GM12878 (cell line): ENCODE results near the gene AGBL1. TPM values are rescaled to one million over a fixed set of nuclear protein-coding genes. Genes with fewer than 3 reads are reported as not detected.

Experiments used
- ATAC-seq: fragments of 200-7000 bp; cut with Tn5 transposase; 3 replicates; pipeline ENCODE4 v1.9.1; 2020; ENCODE audit warnings: mild to moderate bottlenecking, moderate library complexity
- BruUV-seq: library from RNA; stranded (reverse); fragments of 400-500 nt; replicated peaks from 2 replicates; lab custom pipeline; 2021; lab: Mats Ljungman, UMichigan
- CTCF ChIA-PET: fragments of 300-600 bp; sonication (Branson Sonifier 250); formaldehyde crosslinking; extraction: SDS; loops from one replicate; lab custom pipeline; 2021; ENCODE audit warnings: inconsistent platforms; lab: Yijun Ruan, JAX
- POLR2A ChIA-PET: fragments of 350-600 bp; formaldehyde crosslinking; extraction: SDS; loops from one replicate; lab custom pipeline; 2021; ENCODE audit warnings: inconsistent platforms; lab: Charles Lee
- RAD21 ChIA-PET: fragments of 300-600 bp; sonication (Branson Sonifier 250); formaldehyde crosslinking; loops from one replicate; lab custom pipeline; 2023; ENCODE audit warnings: antibody characterized with exemption; ENCODE audit not compliant: unreplicated experiment; lab: Charles Lee
- SMC1A ChIA-PET: fragments of 300-600 bp; sonication (Branson Sonifier 250); formaldehyde crosslinking; loops from one replicate; lab custom pipeline; 2023; ENCODE audit not compliant: unreplicated experiment, uncharacterized antibody; lab: Charles Lee
- DNase-seq: peaks from one replicate; pipeline ENCODE4 v3.0.0-alpha.2; 2011; ENCODE audit warnings: low read depth, low spot score
- FAIRE-seq: peaks from 3 replicates; lab custom pipeline; 2011; peaks lifted over from hg19 to GRCh38; lab: Jason Lieb, UNC
- H2AFZ ChIP-seq: 2 replicates; pipeline ENCODE4 v1.6.0; 2011; ENCODE audit warnings: low read depth, low read length, control low read depth; ENCODE audit not compliant: control insufficient read depth
- H3K27ac ChIP-seq: 2 replicates; pipeline ENCODE4 v1.5.1; 2011; ENCODE audit warnings: control low read depth; ENCODE audit not compliant: control insufficient read depth, insufficient read depth
- H3K27me3 ChIP-seq, 2 experiments: replicated peaks in 1 of 2; 2 replicates each; pipeline versions ENCODE4 v1.6.0 to v1.6.1; 2011; ENCODE audit warnings: low read length in 1 of 2; ENCODE audit not compliant: control insufficient read depth in 2 of 2, insufficient read depth in 2 of 2
- H3K36me3 ChIP-seq, 2 experiments: 2 replicates each; pipeline ENCODE4 v1.5.1; 2011; ENCODE audit warnings: low read length in 1 of 2; ENCODE audit not compliant: control insufficient read depth in 2 of 2, insufficient read depth in 2 of 2
- H3K4me1 ChIP-seq: 2 replicates; pipeline ENCODE4 v1.6.1; 2011; ENCODE audit warnings: mild to moderate bottlenecking, low read length, moderate library complexity, mixed read lengths; ENCODE audit not compliant: control insufficient read depth, insufficient read depth
- H3K4me2 ChIP-seq: 2 replicates; pipeline ENCODE4 v1.6.0; 2011; ENCODE audit warnings: control low read depth; ENCODE audit not compliant: control insufficient read depth, insufficient read depth
- H3K4me3 ChIP-seq: fragments of 200-600 bp; sonication (generic); 2 replicates; pipeline ENCODE4 v1.5.1; 2016
- H3K79me2 ChIP-seq: 2 replicates; pipeline ENCODE4 v1.6.0; 2011; ENCODE audit warnings: low read length; ENCODE audit not compliant: control insufficient read depth, insufficient read depth
- H3K9ac ChIP-seq: 2 replicates; pipeline ENCODE4 v1.8.0; 2011; ENCODE audit warnings: low read length, control low read depth, mixed read lengths; ENCODE audit not compliant: control insufficient read depth, insufficient read depth
- H3K9me3 ChIP-seq: replicated peaks from 3 replicates; pipeline ENCODE4 v1.5.1; 2011; ENCODE audit warnings: mild to moderate bottlenecking, low read length; ENCODE audit not compliant: control insufficient read depth, insufficient read depth
- H4K20me1 ChIP-seq: 2 replicates; pipeline ENCODE4 v1.6.0; 2011; ENCODE audit not compliant: control insufficient read depth, insufficient read depth
- HDAC2 ChIP-seq: fragments of 200-600 bp; sonication (generic); IDR thresholded peaks from 2 replicates; pipeline ENCODE4 v1.6.1; 2017
- IRF4 ChIP-seq: IDR thresholded peaks from 2 replicates; pipeline ENCODE4 v1.6.1; 2011; ENCODE audit warnings: low read depth, low read length
- PAX8 ChIP-seq: fragments of 450-650 bp; IDR thresholded peaks from 2 replicates; pipeline ENCODE4 v1.6.1; 2017; ENCODE audit warnings: mild to moderate bottlenecking, moderate library complexity
- SMAD1 ChIP-seq: fragments of 450-650 bp; IDR thresholded peaks from 2 replicates; pipeline ENCODE4 v1.6.1; 2018; ENCODE audit warnings: mild to moderate bottlenecking, low read depth; ENCODE audit not compliant: partially characterized antibody
- SMAD5 ChIP-seq: IDR thresholded peaks from 2 replicates; pipeline ENCODE4 v1.6.1; 2016; ENCODE audit warnings: antibody characterized with exemption, low read depth
- SPI1 ChIP-seq: IDR thresholded peaks from 2 replicates; pipeline ENCODE4 v1.6.1; 2011; ENCODE audit warnings: low read depth, mild to moderate bottlenecking, low read length, moderate library complexity, borderline replicate concordance; ENCODE audit not compliant: insufficient read depth
- SUZ12 ChIP-seq: fragments of 200-600 bp; sonication (generic); IDR thresholded peaks from one replicate; pipeline ENCODE4 v1.6.1; 2018; ENCODE audit warnings: antibody characterized with exemption, mild to moderate bottlenecking; ENCODE audit not compliant: unreplicated experiment
- WGBS: methylation state at CpG from one replicate; pipeline ENCODE4 v1.1.6; 2016; ENCODE audit warnings: low lambda C conversion rate; ENCODE audit not compliant: insufficient replicate concordance, insufficient coverage; ENCODE audit errors: missing lambda C conversion rate; 5-methylcytosine and 5-hydroxymethylcytosine counted together
- in situ Hi-C: fragments of 300-500 bp; cut with MboI; formaldehyde crosslinking; loops from 9 replicates; pipeline ENCODE4 v1.14.3; 2018; ENCODE audit warnings: mixed read lengths
- intact Hi-C: fragments of 100-400 bp; cut with micrococcal nuclease; formaldehyde crosslinking; loops from one replicate; pipeline ENCODE4 v1.14.2; 2022; ENCODE audit not compliant: unreplicated experiment
- polyA plus RNA-seq, 11 experiments: library from polyadenylated mRNA; depleted of rRNA in 4 of 11; unstranded in 6 of 11; stranded (reverse) in 5 of 11; fragments of >200 nt; fragmentation: Nextera tagmentation in 4 of 11; fragmentation: Illumina TruSeq in 1 of 11; extraction: Ambion mirVana in 4 of 11; extraction: Trizol in 1 of 11; gene quantifications; 1 replicate in 1 of 11; 2 replicates in 10 of 11; pipeline versions ENCODE4 v1.2.1 to v1.2.3, GENCODE V29; 2011 to 2016; ENCODE audit warnings: inconsistent platforms in 2 of 11, missing spikeins in 2 of 11, low read depth in 1 of 11
- total RNA-seq, 4 experiments: library from RNA; depleted of rRNA in 3 of 4; stranded (reverse); fragments of >200 nt in 3 of 4; fragmentation: Illumina TruSeq in 1 of 4; extraction: Trizol in 1 of 4; gene quantifications; 2 replicates each; pipeline versions ENCODE4 v1.2.1 to v1.2.3, GENCODE V29; 2013 to 2021
- TF ChIP-seq, protein P1 (sequence below): IDR thresholded peaks from 2 replicates; pipeline ENCODE4 v1.6.1; 2011; ENCODE audit warnings: borderline replicate concordance, low read depth, mild to moderate bottlenecking, moderate library complexity, low read length; ENCODE audit not compliant: insufficient read depth, poor library complexity, severe bottlenecking
- TF ChIP-seq, protein P2 (sequence below): IDR thresholded peaks from 2 replicates; pipeline ENCODE4 v1.6.1; 2012; ENCODE audit warnings: low read depth, low read length, improper control_type of control experiment
- TF ChIP-seq, protein P3 (sequence below): IDR thresholded peaks from 2 replicates; pipeline ENCODE4 v1.6.1; 2012; ENCODE audit warnings: low read depth, low read length, improper control_type of control experiment
- TF ChIP-seq, protein P4 (sequence below): fragments of 450-650 bp; IDR thresholded peaks from 2 replicates; pipeline ENCODE4 v1.6.1; 2018; ENCODE audit warnings: borderline replicate concordance, mild to moderate bottlenecking; ENCODE audit not compliant: partially characterized antibody
- TF ChIP-seq, protein P5 (sequence below): fragments of 450-650 bp; IDR thresholded peaks from 2 replicates; pipeline ENCODE4 v1.6.1; 2017; ENCODE audit warnings: mild to moderate bottlenecking, low read depth, inconsistent platforms; ENCODE audit not compliant: poor library complexity, severe bottlenecking

Gene AGBL1
- total and polyA plus RNA-seq, 10 of the 15 experiments (the other 5 are each of a cell fraction or from before 2014, with no cell fraction given), result not detected

DNA sequence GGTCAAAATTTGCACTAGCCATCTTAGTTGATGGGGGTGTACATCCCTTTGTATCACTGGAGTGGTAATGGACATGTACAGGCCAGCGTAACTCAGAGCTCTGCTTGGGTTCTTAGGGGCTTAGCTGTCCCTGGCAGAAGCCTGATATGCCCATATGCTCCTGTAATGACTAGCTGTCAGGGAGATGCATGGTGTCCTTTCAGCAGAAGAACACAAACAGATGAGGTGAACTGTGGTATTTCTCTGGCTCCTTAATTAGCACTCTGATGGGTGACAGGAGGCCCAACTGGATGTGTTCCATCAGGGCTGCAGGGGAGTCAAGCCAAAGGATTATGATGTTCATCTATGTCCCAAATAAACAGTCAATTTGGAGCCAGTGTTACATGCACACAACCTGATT, 774.5 kb downstream of the AGBL1 start (continued):
- TF ChIP-seq, protein P1, sequence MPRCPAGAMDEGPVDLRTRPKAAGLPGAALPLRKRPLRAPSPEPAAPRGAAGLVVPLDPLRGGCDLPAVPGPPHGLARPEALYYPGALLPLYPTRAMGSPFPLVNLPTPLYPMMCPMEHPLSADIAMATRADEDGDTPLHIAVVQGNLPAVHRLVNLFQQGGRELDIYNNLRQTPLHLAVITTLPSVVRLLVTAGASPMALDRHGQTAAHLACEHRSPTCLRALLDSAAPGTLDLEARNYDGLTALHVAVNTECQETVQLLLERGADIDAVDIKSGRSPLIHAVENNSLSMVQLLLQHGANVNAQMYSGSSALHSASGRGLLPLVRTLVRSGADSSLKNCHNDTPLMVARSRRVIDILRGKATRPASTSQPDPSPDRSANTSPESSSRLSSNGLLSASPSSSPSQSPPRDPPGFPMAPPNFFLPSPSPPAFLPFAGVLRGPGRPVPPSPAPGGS, result no peak
- TF ChIP-seq SPI1 (no peak), SMAD5 (no peak)
- TF ChIP-seq, all 136 proteins: peak for 0

DNA sequence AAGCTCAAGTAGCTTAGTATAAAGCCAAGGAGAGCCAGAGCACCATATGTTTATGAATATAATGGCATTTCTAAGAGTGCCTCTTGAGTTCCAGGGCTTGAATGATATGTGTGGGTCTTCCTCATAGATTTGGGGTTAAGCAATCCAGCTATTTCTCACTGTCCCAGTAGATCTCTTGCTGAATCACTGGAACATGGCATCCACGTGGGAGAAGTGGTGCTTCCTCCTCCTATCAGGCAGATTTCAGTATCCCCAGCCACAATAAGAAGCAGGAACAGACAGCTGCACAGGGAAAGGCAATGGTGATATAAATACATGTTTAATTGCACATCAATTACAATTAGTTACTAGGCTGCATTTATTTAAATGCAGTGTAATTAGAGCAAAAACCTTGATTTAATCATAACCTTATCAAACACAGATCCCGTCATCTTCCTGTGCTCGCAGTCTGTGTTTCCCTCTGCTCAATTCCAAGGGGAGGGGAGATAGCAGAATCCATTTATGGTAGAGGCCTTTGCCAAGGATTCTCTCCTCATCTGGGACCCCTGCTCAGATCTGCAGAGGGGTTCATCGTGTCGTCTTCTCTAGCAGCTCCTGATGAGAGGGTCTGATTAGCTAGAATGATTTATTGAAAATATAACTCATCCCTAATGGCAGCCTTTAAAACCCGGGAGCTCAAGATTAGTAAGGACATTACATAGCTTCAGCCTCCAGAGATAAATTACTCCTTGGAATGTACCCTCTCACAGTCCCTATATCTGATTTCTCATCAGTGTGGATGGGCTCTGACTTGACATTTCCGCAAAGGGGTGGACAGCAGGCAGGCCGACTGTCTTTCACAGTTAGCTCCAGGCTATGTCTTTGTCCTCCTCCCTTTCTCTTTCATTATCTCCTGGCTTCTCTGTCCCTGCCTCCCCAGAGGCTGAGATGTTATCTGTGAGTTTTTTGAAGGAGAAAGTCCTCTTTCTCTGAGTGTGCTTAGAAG, 775.9 kb downstream of the AGBL1 start:
- no peak overlapping the region for H3K27ac ChIP-seq
- H2AFZ ChIP-seq, result no peak overlapping the region
- ChIA-PET SMC1A (no interaction called here), RAD21 (no interaction called here), CTCF (no interaction called here), POLR2A (interaction anchor here (0.6 kb wide), 1 partner anchor 1068 kb away, joined by 8 read pairs; no protein-coding TSS in a partner anchor)
- no peak for FAIRE-seq
- intact Hi-C loops (no loop called here), in situ Hi-C loops (no loop called here)
- no peaks in the 10 kb centered on the region for H4K20me1 ChIP-seq
- H3K4me2 ChIP-seq, result no peak overlapping the region
- no peak overlapping the region for H3K9ac ChIP-seq
- no peaks in the 10 kb centered on the region for H3K27me3 ChIP-seq
- BruUV-seq, result no TSS peak
- no peaks in the 10 kb centered on the region for H3K4me1 ChIP-seq
- no peak for ATAC-seq
- no peaks in the 10 kb centered on the region for H3K79me2 ChIP-seq
- 16% methylated on average over 8 of the region's 8 CpGs for WGBS
- DNase-seq, result no peak
- H3K4me3 ChIP-seq, result no peak overlapping the region
- no peaks in the 10 kb centered on the region for H3K36me3 ChIP-seq
- no peaks in the 10 kb centered on the region for H3K9me3 ChIP-seq
- TF ChIP-seq SUZ12 (no peak), SMAD1 (no peak), IRF4 (no peak), HDAC2 (no peak), PAX8 (no peak)
- TF ChIP-seq, protein P2, sequence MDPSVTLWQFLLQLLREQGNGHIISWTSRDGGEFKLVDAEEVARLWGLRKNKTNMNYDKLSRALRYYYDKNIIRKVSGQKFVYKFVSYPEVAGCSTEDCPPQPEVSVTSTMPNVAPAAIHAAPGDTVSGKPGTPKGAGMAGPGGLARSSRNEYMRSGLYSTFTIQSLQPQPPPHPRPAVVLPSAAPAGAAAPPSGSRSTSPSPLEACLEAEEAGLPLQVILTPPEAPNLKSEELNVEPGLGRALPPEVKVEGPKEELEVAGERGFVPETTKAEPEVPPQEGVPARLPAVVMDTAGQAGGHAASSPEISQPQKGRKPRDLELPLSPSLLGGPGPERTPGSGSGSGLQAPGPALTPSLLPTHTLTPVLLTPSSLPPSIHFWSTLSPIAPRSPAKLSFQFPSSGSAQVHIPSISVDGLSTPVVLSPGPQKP, result no peak
- TF ChIP-seq, protein P3, sequence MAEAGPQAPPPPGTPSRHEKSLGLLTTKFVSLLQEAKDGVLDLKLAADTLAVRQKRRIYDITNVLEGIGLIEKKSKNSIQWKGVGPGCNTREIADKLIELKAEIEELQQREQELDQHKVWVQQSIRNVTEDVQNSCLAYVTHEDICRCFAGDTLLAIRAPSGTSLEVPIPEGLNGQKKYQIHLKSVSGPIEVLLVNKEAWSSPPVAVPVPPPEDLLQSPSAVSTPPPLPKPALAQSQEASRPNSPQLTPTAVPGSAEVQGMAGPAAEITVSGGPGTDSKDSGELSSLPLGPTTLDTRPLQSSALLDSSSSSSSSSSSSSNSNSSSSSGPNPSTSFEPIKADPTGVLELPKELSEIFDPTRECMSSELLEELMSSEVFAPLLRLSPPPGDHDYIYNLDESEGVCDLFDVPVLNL, result no peak
- TF ChIP-seq, protein P4, sequence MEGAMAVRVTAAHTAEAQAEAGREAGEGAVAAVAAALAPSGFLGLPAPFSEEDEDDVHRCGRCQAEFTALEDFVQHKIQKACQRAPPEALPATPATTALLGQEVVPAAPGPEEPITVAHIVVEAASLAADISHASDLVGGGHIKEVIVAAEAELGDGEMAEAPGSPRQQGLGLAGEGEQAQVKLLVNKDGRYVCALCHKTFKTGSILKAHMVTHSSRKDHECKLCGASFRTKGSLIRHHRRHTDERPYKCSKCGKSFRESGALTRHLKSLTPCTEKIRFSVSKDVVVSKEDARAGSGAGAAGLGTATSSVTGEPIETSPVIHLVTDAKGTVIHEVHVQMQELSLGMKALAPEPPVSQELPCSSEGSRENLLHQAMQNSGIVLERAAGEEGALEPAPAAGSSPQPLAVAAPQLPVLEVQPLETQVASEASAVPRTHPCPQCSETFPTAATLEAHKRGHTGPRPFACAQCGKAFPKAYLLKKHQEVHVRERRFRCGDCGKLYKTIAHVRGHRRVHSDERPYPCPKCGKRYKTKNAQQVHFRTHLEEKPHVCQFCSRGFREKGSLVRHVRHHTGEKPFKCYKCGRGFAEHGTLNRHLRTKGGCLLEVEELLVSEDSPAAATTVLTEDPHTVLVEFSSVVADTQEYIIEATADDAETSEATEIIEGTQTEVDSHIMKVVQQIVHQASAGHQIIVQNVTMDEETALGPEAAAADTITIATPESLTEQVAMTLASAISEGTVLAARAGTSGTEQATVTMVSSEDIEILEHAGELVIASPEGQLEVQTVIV, result no peak
- TF ChIP-seq, protein P5, sequence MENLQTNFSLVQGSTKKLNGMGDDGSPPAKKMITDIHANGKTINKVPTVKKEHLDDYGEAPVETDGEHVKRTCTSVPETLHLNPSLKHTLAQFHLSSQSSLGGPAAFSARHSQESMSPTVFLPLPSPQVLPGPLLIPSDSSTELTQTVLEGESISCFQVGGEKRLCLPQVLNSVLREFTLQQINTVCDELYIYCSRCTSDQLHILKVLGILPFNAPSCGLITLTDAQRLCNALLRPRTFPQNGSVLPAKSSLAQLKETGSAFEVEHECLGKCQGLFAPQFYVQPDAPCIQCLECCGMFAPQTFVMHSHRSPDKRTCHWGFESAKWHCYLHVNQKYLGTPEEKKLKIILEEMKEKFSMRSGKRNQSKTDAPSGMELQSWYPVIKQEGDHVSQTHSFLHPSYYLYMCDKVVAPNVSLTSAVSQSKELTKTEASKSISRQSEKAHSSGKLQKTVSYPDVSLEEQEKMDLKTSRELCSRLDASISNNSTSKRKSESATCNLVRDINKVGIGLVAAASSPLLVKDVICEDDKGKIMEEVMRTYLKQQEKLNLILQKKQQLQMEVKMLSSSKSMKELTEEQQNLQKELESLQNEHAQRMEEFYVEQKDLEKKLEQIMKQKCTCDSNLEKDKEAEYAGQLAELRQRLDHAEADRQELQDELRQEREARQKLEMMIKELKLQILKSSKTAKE, result no peak
